Thyroid gland (tissue), 4 donors: ENCODE data around the gene DNMT3L. TPM values are rescaled to one million over a fixed set of nuclear protein-coding genes. Genes with fewer than 3 reads are reported as not detected.

ENCODE experiments used
- DNase-seq, 2 donors: peaks; one replicate each; pipeline ENCODE4 v3.0.0-alpha.2; 2019
- H3K27ac ChIP-seq, 3 donors: fragments of 200-600 bp; sonication (generic); 1 replicate in 2 of 3; 2 replicates in 1 of 3; pipeline ENCODE4 v1.5.1; 2016 to 2019; ENCODE audit warnings: mild to moderate bottlenecking in 1 of 3, moderate library complexity in 1 of 3
- H3K27me3 ChIP-seq: fragments of 200-600 bp; sonication (generic); one replicate; pipeline ENCODE4 v1.5.1; 2019
- H3K36me3 ChIP-seq, 2 donors: fragments of 200-600 bp; sonication (generic); one replicate each; pipeline ENCODE4 v1.5.1; 2016 to 2019
- H3K4me1 ChIP-seq, 2 donors: fragments of 200-600 bp; sonication (generic); one replicate each; pipeline ENCODE4 v1.5.1; 2017 to 2019
- H3K4me3 ChIP-seq, 3 donors: fragments of 200-600 bp; sonication (generic); replicated peaks in 1 of 3; 1 replicate in 2 of 3; 2 replicates in 1 of 3; pipeline ENCODE4 v1.5.1; 2016; ENCODE audit warnings: mild to moderate bottlenecking in 1 of 3
- H3K9me3 ChIP-seq: fragments of 200-600 bp; sonication (generic); one replicate; pipeline ENCODE4 v1.5.1; 2017
- POLR2A ChIP-seq, 2 donors: fragments of 450-650 bp; IDR thresholded peaks; one replicate each; pipeline ENCODE4 v1.6.1; 2017; ENCODE audit warnings: antibody characterized with exemption in 2 of 2, mild to moderate bottlenecking in 2 of 2, moderate library complexity in 1 of 2
- WGBS, 2 donors: methylation state at CpG; one replicate each; pipeline ENCODE4 v1.1.5; 2017; 5-methylcytosine and 5-hydroxymethylcytosine counted together
- intact Hi-C: fragments of 100-400 bp; cut with DNase I; formaldehyde crosslinking; loops from one replicate; pipeline ENCODE4 v1.15.1; 2023
- total RNA-seq, 4 donors: library from RNA; depleted of rRNA; stranded (reverse); fragments of >200 nt; gene quantifications; one replicate each; pipeline ENCODE4 v1.2.3, GENCODE V29; 2016
- TF ChIP-seq, protein P1 (sequence below), 6 experiments: fragments of 200-600 bp in 3 of 6; fragments of 450-650 bp in 3 of 6; sonication (generic) in 3 of 6; IDR thresholded peaks; one replicate each; pipeline ENCODE4 v1.5.1; 2016 to 2019; ENCODE audit warnings: antibody characterized with exemption in 6 of 6, mild to moderate bottlenecking in 2 of 6, inconsistent platforms in 1 of 6, moderate library complexity in 1 of 6

Gene DNMT3L
- total RNA-seq, 4 donors from 2014 or later, result not detected

DNA sequence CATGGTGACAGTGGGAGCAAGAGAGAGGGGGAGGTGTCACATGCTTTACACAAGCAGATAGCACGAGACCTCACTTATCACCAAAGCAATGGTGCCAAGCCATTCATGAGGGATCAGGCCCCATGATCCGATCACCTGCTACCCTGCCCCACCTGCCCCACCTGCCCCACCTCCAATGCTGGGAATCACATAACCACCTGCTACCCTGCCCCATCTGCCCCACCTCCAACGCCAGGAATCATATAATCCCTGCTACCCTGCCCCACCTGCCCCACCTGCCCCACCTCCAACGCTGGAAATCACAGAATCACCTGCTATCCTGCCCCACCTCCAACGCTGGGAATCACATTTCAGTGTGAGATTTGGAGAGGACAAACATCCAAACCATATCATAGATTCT lies 13.3 kb upstream of the DNMT3L start:
- Histone ChIP-seq H3K9me3 (no peaks in the 10 kb centered on the region), H3K4me1 (no peaks in the 10 kb centered on the region), H3K4me3 (no peak overlapping the region), H3K27me3 (no peaks in the 10 kb centered on the region), H3K36me3 (no peaks in the 10 kb centered on the region), H3K27ac (no peak overlapping the region)
- WGBS, 2 donors, result 83% methylated on average over 5 of the region's 5 CpGs
- intact Hi-C loops, result no loop called here
- DNase-seq, result no peak
- TF ChIP-seq POLR2A (IDR thresholded peaks at IDR 0.05), result no peak
- TF ChIP-seq, protein P1, sequence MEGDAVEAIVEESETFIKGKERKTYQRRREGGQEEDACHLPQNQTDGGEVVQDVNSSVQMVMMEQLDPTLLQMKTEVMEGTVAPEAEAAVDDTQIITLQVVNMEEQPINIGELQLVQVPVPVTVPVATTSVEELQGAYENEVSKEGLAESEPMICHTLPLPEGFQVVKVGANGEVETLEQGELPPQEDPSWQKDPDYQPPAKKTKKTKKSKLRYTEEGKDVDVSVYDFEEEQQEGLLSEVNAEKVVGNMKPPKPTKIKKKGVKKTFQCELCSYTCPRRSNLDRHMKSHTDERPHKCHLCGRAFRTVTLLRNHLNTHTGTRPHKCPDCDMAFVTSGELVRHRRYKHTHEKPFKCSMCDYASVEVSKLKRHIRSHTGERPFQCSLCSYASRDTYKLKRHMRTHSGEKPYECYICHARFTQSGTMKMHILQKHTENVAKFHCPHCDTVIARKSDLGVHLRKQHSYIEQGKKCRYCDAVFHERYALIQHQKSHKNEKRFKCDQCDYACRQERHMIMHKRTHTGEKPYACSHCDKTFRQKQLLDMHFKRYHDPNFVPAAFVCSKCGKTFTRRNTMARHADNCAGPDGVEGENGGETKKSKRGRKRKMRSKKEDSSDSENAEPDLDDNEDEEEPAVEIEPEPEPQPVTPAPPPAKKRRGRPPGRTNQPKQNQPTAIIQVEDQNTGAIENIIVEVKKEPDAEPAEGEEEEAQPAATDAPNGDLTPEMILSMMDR (IDR thresholded peaks at IDR 0.05), result no peak

GRCh38 chr21:44273046-44273445 lies 11.3 kb upstream of the DNMT3L start:
- no peaks in the 10 kb centered on the region for H3K36me3 ChIP-seq
- no peaks in the 10 kb centered on the region for H3K9me3 ChIP-seq
- intact Hi-C loops, result no loop called here
- no peak overlapping the region for H3K27ac ChIP-seq
- no peak for DNase-seq
- WGBS, 2 donors, result 84 to 89% methylated on average over 2 to 7 of the region's 7 CpGs
- H3K4me3 ChIP-seq, result no peak overlapping the region
- no peaks in the 10 kb centered on the region for H3K27me3 ChIP-seq
- H3K4me1 ChIP-seq, result no peaks in the 10 kb centered on the region
- TF ChIP-seq POLR2A (IDR thresholded peaks at IDR 0.05), result no peak
- TF ChIP-seq, protein P1 (IDR thresholded peaks at IDR 0.05), result no peak

GRCh38 chr21:44272284-44272858 lies 10.7 kb upstream of the DNMT3L start:
- H3K4me3 ChIP-seq, result no peak overlapping the region
- intact Hi-C loops, result no loop called here
- TF ChIP-seq, protein P1 (IDR thresholded peaks at IDR 0.05), result no peak
- TF ChIP-seq POLR2A (IDR thresholded peaks at IDR 0.05), result no peak

DNA sequence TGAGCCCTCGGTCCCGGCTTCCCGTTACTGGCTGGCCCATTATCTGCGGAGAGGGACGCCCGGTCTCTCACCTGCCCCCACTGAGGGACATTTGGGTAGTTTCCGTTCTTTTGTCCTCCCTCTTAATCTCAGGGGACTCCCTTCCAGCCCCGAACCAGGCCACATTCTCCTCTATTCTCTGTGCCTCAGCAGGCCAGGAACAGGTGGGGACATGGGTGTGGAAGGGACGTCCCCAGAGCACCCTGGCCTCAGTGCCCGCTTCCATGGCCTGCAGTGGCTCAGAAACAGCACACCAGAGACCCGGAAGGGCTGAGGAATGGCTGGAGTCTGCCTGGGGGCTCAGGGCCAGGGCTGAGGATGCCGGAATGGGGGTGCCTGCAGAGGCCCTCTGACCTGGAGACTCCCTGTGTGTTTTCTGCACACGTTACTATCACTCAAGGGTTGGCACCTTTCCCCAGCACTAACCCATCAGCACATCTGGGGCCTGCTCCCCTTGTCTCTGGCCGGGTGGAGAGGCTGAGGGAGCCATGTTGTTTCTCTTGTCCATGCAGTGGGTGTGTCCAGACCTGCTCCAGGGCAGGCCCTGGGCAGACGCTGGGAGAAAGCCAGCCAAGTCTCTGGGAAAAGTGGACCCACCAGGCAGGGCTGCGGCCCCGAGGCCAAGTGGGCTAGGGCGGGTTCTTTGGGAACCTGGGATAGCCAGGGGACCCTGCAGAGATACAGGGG lies 10.0 kb upstream of the DNMT3L start:
- Histone ChIP-seq H3K27me3 (no peaks in the 10 kb centered on the region), H3K9me3 (no peaks in the 10 kb centered on the region), H3K36me3 (no peaks in the 10 kb centered on the region), H3K4me3 (no peak overlapping the region), H3K27ac (no peak overlapping the region), H3K4me1 (no peaks in the 10 kb centered on the region)
- no peak for DNase-seq
- WGBS, 2 donors, result 83 to 86% methylated on average over 15 of the region's 18 CpGs
- intact Hi-C loops, result no loop called here
- TF ChIP-seq, protein P1 (IDR thresholded peaks at IDR 0.05), result no peak
- no peak for TF ChIP-seq POLR2A (IDR thresholded peaks at IDR 0.05)

More at GRCh38 chr21:44272284-44272858, 10.7 kb upstream of the DNMT3L start:
- no peak for DNase-seq
- H3K36me3 ChIP-seq, result no peaks in the 10 kb centered on the region
- no peaks in the 10 kb centered on the region for H3K9me3 ChIP-seq
- 85 to 93% methylated on average over 14 to 15 of the region's 18 CpGs for WGBS, 2 donors
- no peaks in the 10 kb centered on the region for H3K4me1 ChIP-seq
- H3K27ac ChIP-seq, result no peak overlapping the region
- no peaks in the 10 kb centered on the region for H3K27me3 ChIP-seq

DNA sequence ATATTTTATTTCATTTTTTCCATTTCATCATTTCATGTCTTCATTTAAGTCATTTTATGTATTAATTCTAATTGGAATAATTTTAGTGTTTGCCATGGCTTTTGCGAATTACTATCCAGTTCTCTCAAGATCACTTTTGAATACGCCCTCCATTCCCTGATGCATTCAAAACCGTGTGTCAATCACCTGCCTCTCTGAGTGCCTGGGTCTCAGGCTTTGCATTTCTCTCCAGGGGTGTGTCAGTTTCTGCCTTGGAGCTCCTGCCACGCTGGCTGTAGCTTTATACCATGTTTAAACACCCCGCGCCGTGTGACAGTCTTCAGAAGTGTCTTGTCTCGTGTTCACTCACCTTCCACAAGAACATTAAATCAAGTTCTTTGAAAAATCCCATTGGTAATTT lies 7.4 kb upstream of the DNMT3L start:
- intact Hi-C loops, result no loop called here
- Histone ChIP-seq H3K27me3 (no peaks in the 10 kb centered on the region), H3K4me1 (no peaks in the 10 kb centered on the region), H3K9me3 (no peaks in the 10 kb centered on the region), H3K4me3 (no peak overlapping the region), H3K27ac (no peak overlapping the region), H3K36me3 (no peaks in the 10 kb centered on the region)
- TF ChIP-seq POLR2A (IDR thresholded peaks at IDR 0.05), result no peak
- TF ChIP-seq, protein P1 (IDR thresholded peaks at IDR 0.05), result no peak
- 80 to 83% methylated on average over 8 of the region's 8 CpGs for WGBS, 2 donors
- no peak for DNase-seq
